AG04449 (cell line): ENCODE results near the gene LY6G6D.

Source experiments
- CTCF ChIA-PET: fragments of 350-600 bp; formaldehyde crosslinking; extraction: SDS; loops from one replicate; lab custom pipeline; 2021; ENCODE audit warnings: antibody characterized with exemption; lab: Yijun Ruan, JAX
- POLR2A ChIA-PET: fragments of 400-600, 350-600 bp; formaldehyde crosslinking; extraction: SDS; loops from one replicate; lab custom pipeline; 2020; ENCODE audit warnings: antibody characterized with exemption, inconsistent platforms; lab: Yijun Ruan, JAX
- DNase-seq: peaks from one replicate; pipeline ENCODE4 v3.0.0-alpha.2; 2010; ENCODE audit warnings: low read depth, low spot score
- H3K4me3 ChIP-seq: 2 replicates; pipeline ENCODE4 v1.5.1; 2011; ENCODE audit warnings: low read depth, mild to moderate bottlenecking, control low read depth, low read length
- CTCF ChIP-seq: IDR thresholded peaks from one replicate; pipeline ENCODE4 v1.5.1; 2011; ENCODE audit warnings: mild to moderate bottlenecking, moderate library complexity, low read length, control low read depth, inconsistent platforms; ENCODE audit not compliant: insufficient read depth; ENCODE audit errors: missing control alignments

Gene LY6G6D

GRCh38 chr6:31742894-31743293 lies 27.7 kb downstream of the LY6G6D start:
- ChIA-PET CTCF (interaction anchor here (3.5 kb wide), 1 partner anchor 27 kb away, joined by 14 read pairs; no protein-coding TSS in a partner anchor), POLR2A (no interaction called here)
- DNase-seq, result no peak
- TF ChIP-seq CTCF, result no peak
- no peak overlapping the region for H3K4me3 ChIP-seq

GRCh38 chr6:31744422-31744821 lies 29.3 kb downstream of the LY6G6D start:
- CTCF ChIA-PET, result interaction anchor here (1.4 kb wide), 1 partner anchor 86 kb away, joined by 3 read pairs; no protein-coding TSS in a partner anchor
- DNase-seq, result no peak
- no peak for TF ChIP-seq CTCF
- POLR2A ChIA-PET, result no interaction called here
- H3K4me3 ChIP-seq, result no peak overlapping the region

DNA sequence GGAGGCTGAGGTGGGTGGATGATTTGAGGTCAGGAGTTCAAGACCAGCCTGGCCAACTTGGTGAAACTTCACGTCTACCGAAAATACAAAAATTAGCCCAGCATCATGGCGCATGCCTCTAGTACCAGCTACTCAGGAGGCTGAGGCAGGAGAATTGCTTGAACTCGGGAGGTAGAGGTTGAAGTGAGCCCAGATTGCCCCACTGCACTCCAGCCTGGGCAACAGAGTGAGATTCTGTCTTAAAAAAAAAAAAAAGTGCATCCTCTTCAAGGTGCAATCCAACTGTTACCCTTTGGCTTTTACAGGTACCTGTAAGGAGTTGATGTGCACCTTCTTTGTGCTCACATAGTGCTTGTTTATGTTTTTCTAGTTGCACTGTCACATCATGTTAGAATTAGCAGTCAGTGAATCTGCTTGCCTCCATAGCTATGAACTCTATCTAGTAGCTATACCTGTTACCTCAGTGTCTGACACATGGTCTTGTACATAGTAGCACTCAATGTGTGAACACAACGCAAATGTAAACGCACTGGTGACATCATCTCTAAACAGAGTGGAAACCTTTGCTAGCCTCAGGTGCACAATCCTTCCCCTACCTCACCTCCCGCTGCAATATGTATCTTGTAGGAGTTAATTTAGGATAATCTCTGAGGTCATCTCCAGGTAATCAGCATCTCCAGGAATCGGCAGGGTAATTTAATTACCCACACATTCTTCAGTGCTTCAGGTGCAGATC lies 34.3 kb downstream of the LY6G6D start:
- TF ChIP-seq CTCF, result no peak
- ChIA-PET POLR2A (no interaction called here), CTCF (interaction anchor here (0.8 to 4.1 kb wide), 4 partner anchors 10 to 42 kb away, joined by 3 to 21 read pairs (median 4); partner anchors contain the start of gene MSH5)
- no peak for DNase-seq
- no peak overlapping the region for H3K4me3 ChIP-seq

GRCh38 chr6:31750411-31751022 lies 35.4 kb downstream of the LY6G6D start:
- POLR2A ChIA-PET, result no interaction called here
- no peak for TF ChIP-seq CTCF
- DNase-seq, result no peak

GRCh38 chr6:31752739-31753319 lies 37.7 kb downstream of the LY6G6D start:
- no peak overlapping the region for H3K4me3 ChIP-seq
- ChIA-PET CTCF (interaction anchor here (0.9 to 4.1 kb wide), 7 partner anchors 13 to 53 kb away, joined by 3 to 21 read pairs (median 4); partner anchors contain the start of gene CLIC1), POLR2A (interaction anchor here (0.6 to 2.8 kb wide), 10 partner anchors 12 to 219 kb away, joined by 3 to 15 read pairs (median 4); partner anchors contain the start of genes DXO, HSPA1B and MSH5)
- DNase-seq, result no peak
- no peak for TF ChIP-seq CTCF

More at GRCh38 chr6:31750411-31751022, 35.4 kb downstream of the LY6G6D start:
- H3K4me3 ChIP-seq, result no peak overlapping the region
- CTCF ChIA-PET, result interaction anchor here (0.9 to 4.1 kb wide), 3 partner anchors 11 to 41 kb away, joined by 3 to 21 read pairs (median 5); partner anchors contain the start of gene MSH5
